Anterior cingulate cortex (tissue), 58 donors: Measurements from ENCODE around the gene NEDD4.
"Not testable (repeated sequence)": the region's sequence is repeated elsewhere in the genome, so short reads cannot be mapped to it uniquely, and the experiment has no call there.

Experiments
- DNase-seq, 58 donors: peaks; one replicate each; lab custom pipeline; 2025; lab: John Stamatoyannopoulos, UW

The NEDD4 gene

DNA sequence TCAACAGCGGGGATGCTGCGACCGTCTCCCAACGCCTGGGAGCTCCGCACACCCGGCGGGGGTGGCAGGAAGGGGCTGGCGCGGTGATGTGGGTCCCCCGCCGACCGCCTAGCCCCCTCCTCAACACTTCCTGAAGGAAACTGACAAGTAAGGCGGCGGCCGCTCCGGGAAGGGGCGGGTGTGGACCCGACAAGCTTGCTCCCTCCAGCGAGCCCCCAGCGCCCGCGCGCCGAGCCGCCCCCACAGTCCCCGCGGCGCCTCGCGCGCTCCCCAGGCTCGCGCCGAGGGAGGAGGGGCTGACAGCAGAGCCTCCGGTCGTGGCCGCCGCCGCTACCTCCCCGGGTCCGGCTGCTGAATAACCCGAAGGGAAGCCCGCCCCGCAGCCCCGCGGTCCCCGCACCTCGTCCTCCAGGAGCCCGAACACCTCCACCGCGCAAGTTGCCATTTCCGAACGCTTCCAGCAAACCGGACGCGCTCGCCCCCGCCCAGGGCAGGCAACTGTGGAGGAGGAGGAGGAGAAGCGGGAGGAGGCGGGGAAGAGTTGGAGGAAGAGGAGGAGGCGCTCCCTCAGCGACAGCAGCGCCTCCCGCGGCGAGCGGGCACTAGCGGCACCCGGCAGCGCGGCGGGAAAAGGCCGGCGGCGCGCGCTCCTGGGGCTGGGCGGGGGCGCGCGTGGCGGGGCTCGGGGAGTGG lies at the start of gene NEDD4:
Gene NEDD4, minus strand, starts transcription at position 502 of the 693 bp plus-strand sequence. Its CDS starts 57 bp downstream, at position 445.
- peak in 57 of 58 donors; percentile 21 to 88 (median 77) for DNase-seq

DNA sequence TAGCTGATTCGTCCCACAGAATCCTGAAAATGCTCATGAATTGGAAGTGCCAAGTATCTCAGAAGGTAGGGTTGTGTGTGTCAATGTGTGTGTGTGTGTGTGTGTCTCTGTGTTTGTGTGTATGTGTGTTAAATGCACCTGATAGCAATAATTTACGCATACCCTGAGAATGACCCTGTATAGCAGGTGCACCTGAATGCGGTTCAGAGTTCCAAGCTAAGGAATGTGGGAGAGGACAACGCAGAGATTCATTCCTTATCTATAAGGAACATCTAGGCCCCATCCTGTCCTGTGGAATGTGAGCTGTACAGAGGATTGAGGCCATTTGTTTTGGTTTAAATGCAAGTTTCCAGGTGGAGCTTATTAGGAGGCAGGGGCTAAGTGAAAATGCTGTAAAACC lies 49.1 kb upstream of the NEDD4 start:
- no peak for DNase-seq

DNA sequence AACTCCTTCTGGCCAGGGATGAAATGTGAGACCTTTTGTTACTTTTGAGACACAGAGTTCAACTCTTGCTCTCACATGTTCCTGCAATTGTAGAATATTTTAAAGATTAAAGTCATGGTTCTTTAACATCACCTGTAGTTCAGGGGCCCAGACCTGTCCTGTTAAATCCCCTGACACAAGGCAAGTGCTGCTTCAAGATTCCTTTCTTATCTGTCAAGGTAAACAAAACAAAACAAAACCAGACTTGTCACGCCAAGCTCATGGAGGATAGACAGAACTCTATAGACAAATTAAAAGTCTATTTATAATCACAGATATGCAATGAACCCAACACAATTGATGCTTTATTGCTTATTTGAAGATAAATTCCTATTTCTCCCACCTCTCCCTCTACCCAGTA lies 48.6 kb upstream of the NEDD4 start:
- DNase-seq = no peak

DNA sequence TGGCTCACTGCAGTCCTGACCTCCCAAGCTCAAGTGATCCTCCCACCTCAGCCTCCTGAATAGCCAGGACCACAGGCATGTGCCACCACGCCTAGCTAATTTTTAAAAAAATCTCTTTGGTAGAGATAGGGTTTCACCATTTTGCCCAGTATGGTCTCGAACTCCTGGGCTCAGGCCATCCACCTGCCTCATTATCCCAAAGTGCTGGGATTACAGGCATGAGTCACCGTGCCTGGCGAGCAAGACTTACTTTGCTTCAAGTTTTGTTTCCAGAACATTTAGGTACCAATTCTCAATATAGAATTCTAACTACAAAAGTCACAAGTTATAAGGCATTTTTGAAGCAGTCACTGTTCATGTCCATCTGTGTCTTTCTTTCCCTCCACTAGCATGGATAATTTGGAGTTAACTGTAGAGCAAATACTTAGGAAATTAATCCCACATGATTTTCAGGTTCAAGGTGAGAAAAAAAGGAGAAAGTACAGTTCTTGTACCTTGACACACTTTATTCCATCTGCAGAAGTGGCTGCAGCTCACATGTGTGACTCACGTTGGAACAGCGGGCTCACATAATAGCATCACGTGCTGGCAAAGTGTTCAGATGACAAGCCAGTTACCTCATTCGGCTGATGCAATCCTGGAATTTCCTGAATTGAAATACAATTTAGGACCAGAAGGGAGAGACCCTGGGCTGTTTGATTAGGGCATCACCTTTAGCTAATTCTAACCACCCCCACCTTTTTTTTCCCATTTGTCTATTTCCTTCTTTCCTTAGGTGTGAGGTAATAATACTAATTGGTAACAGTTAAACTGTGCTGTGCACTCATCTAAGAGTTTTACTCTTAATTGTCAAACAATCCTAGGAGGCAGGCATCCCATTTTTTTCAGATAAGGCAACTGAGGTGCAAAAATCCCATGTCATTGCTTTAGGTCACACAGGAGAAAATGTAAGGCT lies 46.9 kb upstream of the NEDD4 start:
- peak in 5 of 58 donors; percentile 1 to 35 (median 4) for DNase-seq

DNA sequence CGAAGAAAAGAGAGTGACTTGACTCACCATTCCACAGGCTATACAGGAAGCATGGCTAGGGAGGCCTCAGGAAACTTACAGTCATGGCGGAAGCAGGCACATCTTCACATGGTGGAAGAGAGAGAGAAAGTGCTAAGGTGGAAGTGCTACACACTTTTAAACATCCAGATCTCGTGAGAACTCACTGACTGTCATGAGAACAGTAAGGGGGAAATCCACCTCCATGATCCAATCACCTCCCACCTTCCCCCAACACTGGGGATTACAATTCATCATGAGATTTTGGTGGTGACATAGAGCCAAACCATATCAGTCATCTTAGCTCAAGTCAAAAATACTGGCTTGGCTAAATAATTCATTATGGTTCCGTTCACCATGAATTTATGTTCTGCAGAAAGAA lies 45.3 kb upstream of the NEDD4 start:
- no peak for DNase-seq

DNA sequence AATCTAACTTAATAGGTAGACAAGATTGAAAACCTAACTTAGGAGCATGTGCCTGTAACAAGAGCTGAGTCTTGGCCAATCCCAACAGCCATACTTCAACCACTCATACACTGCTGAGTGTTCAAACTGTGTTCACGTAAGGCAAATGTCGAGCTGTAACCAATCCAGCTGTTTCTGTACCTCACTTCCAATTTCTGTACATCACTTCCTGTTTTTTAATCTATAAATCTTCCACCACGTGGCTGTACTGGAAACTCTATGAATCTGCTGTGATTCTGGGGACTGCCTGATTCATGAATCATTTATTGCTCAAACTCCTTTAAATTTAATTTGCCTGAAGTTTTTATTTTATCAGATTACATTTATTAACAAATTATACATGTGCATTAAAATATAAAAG lies 44.6 kb upstream of the NEDD4 start:
- DNase-seq = no peak

DNA sequence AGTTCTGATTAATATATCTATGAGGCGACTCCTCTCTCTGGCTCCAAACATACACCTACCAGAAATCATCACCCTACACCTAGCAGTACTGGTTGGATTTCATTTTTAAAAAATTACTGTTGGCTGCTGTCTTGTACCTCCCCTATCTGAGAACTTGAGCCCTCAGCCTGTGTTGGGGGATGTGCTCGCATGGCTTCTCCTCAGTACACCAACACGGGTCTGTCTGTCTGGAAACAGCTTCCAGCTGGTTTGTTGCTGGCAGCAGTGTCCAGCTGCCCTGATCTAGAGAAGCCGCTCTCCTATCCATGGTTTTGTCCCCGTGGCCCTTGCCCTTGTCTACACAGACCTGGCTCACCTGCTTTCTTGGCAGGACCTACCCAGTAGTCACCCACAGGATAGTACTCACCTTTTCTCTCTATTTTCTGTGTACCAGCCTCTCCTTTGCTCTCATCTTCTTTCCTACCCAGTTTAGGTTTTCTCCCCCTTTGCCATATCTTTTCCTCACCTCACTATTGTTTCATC lies 43.2 kb upstream of the NEDD4 start:
- DNase-seq = no peak

DNA sequence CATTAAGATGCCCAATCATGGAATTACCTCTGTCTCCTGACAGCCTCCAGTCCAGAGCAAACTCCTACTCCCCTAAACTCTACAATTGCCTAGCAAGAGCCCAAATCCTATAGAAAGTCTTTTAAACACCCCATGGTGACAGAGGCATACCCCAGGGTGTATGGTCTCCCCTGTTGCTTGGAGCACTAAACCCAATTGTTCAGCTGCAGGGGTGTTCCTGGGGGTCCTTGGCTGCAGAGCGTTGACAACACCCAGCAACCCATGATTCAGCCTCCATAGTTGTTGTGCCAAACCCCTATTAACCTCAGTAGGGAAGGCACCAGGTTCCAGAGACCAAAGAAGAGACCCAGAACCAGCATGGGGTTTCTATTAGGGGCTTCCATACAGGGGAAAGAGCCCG lies 41.8 kb upstream of the NEDD4 start:
- no peak for DNase-seq

DNA sequence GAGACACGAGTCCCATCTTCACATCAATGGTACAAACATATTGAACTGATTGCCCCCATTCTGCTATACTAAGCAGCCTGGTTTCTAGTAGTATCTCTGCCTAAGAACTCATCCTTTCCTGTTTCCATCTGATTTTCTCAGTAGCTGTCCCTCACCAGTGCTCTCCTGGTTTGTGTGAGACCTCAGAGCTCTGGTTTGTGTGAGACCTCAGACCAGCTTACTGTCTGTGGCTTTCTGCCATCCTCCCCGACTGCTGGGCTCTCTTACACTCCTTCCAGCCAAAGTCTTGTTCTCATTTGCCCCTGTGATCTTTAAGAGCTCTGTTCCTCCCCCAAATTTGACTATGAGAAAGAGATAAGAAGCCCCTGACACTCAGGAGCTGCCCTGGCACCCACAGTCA lies 41.1 kb upstream of the NEDD4 start:
- DNase-seq = no peak

DNA sequence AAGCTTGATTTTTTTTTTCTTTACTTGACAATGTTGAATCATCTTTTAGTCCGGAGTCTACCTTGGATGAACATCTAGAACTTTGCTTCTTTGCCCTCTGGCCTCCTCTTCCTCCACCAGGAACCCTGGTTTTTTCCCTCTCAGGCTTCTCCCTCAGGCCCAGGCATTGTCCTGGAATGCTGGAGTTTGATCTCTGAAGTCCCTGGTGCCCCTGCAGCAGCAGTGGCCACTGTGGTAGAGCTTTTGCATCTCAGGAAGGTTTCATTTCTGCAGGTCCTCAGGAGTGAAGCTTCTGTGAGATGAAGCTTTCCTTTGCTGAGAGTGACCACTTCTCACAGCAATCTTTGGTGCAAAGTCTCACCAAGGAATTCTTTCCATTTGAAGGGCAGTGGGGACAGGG lies 39.0 kb upstream of the NEDD4 start:
- no peak for DNase-seq

DNA sequence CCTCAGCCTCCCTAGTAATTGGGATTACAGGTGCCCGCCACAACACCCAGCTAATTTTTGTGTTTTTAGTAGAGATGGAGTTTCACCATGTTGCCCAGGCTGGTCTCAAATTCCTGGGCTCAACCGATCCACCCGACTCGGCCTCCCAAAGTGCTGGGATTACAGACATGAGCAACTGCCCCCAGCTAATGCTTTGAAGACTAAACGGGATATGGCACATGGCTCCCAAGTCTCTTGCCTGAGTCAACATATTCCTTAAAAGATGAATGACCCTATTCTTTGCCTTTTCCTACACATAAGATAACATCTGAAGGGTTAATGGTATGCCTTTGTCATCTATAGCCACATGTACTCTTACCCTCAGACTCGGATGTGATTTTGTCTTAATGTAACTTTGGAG lies 38.4 kb upstream of the NEDD4 start:
- no peak for DNase-seq

DNA sequence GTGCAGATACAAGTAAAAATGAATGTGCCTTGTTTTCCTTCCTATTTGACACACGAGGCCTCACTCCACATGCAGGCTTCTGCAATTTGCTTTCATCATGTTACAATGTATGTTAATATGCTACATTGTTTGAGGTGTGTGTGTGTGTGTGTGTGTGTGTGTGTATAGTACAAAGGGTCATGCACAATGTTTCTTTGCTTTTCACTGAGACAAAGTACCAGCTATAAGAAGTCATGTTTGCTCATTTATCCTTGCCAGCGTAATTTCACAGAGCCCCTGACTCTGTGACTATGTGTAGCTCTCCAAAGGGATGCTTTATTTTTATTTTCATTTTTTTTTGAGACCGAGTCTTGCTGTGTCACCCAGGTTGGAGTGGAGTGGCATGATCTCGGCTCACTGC lies 38.0 kb upstream of the NEDD4 start:
- DNase-seq = no peak

DNA sequence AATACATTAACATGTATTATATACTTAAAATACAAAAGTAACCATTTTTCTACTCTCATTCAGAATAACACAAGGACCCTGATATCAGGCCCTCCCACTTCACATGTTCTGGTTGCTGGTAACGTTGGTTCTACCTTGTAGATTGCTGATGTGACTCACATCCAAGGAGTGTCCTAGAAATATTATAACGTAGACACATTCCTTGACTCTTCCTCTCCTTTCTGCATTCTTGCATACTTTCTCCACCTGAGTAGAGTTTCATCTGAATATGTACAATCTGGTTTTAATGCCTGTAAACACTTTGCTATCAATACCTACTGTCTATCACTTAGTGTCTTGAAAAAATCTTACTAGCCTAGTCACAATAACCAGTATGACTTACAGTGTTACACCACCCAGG lies 35.0 kb upstream of the NEDD4 start:
- no peak for DNase-seq

DNA sequence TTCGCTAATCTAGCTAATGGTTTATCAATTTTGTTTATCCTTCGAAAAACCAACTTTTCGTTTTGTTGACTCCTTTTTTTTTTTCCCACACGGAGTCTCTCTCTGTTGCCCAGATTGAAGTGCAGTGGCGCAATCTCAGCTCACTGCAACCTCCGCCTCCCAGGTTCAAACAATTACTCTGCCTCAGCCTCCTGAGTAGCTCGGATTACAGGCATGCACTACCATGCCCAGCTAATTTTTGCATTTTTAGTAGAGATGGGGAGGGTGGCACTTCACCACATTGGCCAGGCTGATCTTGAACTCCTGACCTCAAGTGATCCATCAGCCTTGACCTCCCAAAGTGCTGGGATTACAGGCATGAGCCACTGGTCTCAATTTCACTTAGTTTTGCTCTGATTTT lies 29.7 kb upstream of the NEDD4 start:
- DNase-seq = not testable (repeated sequence)

DNA sequence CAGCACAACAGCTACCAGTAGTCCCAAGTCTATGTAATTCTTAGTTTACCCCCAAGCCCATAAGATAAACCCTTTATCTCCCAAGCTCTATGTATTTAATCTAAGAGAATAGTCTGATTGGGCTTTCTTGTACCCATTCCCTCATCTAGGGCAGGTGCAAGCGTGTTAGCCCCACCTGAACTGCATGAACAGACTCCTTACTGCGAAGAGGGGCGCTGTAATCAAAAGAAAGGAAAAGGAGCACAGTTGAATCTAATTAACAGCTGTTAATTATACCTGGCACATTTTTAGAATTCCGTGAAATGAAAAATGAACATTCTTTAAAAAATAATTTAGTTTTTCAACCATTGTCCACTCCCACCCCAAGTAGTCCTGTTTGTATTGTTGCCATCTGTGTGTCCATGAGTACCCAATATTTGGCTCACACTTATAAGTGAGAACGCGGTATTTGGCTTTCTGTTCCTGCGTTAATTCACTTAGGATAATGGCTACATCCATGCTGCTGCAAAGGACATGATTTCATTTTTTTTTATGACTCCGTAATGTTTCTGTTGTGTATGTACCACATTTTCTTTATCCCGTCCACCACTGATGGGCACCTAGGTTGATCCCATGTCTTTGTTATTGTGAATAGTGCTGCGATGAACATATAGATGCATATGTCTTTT lies 26.5 kb upstream of the NEDD4 start:
- no peak for DNase-seq

DNA sequence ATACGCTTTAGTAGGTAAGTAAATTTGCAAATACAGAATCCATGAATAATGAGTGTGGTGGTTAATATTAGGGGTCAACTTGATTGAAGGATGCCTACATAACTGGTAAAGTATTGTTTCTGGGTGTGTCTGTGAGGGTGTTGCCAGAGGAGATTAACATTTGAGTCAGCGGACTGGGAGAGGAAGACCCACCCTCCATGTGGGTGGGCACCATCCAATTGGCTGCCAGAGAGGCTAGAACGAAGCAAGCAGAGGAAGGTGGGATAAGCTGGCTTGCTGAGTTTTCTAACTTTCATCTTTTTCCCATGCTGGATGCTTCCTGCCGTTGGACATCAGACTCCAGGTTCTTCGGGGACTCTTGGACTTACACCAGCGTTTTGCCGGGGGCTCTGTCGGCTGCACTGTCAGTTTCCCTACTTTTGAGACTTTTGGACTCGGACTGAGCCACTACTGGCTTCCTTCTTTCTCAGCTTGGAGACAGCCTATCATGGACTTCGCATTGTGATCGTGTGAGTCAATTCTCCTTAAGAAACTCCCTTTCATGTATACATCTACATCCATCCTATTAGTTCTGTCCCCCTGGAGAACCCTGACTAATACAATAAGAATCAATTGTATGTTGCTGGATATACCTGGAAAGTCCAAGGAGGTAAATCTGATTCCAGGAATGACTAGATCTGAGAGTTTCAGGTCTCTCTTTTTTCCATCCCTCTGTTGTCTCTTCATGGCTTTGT lies 25.8 kb upstream of the NEDD4 start:
- no peak for DNase-seq

DNA sequence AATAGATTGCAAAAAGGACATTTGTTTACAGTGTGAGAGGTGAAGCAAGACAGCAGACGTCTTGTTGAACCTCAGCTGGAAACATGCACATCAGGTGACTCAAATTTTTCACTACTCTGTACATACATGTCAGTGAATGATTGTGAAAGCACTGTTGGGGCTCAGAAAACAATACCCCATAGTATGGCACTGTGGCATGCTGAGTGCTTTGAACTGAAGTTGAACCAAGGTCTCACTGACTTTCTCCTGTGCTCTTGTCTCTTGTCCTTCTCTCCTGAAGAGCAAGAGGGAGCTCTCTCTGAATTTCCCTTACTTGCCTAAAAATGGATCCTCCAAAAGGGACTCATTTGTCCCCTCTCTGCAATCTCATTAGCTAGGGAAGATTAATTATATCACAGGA lies 24.5 kb upstream of the NEDD4 start:
- no peak for DNase-seq

DNA sequence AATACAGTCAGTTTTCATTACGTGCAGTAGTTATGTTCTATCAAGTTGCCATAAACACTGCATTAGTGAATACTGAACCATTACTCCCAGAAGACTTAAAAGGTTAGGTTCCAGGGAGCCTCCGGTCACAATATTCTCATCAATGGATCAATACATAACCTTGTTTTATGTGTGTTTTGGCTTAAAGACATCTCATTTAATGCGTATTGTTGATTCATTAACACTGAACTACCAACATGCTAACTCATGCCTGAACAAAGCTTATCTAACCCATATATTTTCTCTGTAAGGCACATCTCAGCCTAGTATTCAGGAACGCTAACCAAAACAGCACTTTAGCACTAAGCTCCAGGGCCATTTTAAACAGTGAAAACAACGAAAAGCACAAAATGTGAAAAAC lies 24.1 kb upstream of the NEDD4 start:
- no peak for DNase-seq

DNA sequence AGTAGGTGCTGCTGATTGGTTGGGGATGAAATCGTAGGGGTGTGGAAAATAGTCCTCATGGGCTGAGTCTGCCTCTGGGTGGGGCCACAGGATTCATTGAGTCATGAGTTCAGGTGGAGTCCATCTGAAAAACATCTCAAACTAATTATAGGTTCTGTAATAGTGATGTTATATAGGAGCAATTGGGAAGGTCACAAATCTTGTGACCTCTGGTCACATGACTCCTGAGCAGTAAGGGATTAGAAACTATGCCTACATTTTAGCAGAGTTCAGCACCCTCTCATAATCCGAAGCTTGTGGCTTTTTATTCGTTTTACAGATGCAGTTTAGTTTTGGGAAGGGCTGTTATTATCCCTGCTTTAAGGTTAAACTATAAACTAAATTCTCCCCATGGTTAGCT lies 22.9 kb upstream of the NEDD4 start:
- DNase-seq = no peak

DNA sequence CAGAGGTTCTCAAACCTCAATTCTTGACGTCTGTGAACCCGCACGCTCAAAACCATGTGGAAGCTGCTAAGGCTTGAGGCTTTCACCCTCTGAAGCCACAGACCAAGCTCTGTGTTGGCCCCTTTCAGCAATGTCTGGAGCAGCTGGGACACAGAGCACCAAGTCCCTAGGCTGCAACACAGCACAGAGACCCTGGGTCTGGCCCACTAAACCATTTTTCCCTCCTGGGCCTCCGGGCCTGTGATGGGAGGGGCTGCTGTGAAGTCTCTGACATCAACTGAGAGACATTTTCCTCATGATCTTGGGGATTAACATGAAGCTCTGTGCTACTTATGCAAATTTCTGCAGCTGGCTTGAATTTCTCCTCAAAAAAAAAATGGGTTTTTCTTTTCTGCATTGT lies 21.3 kb upstream of the NEDD4 start:
- no peak for DNase-seq
